Astrocyte of the hippocampus (primary cell): ENCODE results near the gene BEX2.
"Not testable (repeated sequence)": the region's sequence is repeated elsewhere in the genome, so short reads cannot be mapped to it uniquely, and the experiment has no call there.

ENCODE experiments used
- DNase-seq: peaks from one replicate; pipeline ENCODE4 v3.0.0; 2011; ENCODE audit warnings: low read depth, low spot score

Gene BEX2

DNA sequence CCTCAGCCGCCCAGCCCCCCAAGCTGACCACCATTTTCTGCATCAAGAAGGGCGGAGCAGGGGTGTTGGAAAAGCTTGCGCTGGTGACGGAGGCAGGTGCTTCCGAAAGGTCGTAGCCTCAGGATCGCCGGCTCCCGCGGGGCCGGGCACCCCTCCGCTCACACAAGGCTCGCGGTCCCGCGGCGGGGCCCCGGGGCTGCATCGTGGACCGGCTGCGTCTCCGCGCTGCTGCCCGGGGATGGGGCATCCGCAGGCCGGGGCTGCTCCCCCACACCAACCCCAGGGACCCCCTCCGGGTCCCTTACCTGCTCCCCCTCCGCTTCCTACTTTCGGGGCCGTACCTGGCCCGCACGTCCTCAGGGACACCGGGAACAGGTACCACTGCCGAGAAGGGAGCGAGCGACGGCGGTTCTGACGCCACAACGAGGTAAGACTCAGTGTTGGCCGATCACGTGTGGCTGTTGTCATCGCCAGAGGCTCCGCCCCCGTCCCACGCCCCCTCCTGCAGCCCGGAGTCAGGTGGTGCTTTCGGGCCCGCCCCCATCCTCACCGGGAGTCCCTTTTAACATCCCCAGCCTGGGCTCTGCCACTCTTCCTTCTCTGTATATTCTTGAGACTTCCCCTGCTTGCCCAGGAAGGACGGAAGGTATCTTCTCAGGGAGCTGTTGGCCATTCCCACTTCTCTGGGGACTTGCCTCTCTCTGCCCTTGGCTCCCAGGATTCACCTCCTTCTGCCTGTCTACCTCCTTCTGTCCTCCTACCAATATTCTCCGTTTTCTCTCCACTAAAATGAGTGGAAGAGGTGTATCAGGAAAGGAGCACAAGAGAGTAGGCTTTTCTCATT is at the start of gene BEX2:
TSS of gene BEX2 (minus strand) at position 436 of the 844 bp plus-strand sequence. CDS start 1,014 bp downstream, outside the sequence.
- peak; percentile 76 for DNase-seq

DNA sequence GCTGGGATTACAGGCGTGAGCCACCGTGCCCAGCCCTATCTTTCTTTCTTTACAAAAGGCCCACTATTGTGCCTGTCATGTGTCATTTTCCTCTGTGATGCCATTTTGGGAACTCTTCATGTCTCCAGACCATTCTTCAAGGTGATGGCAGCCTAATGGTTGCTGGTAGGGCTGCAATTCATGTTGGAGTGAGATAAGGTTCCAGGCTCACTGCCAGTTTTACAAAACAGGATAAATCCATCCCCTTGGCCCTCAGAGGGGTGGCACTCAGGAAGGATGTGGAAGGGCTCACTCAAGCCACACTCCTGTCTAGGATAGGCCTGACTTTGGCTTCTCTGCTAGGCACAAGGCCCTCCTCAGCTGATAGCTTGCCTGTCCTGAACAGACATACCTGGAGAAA is 49.3 kb upstream of the BEX2 start:
- DNase-seq = no peak

- DNase-seq = not testable (repeated sequence)
Measured at GRCh38 chrX:103359605-103360004, 48.8 kb upstream of the BEX2 start.

DNA sequence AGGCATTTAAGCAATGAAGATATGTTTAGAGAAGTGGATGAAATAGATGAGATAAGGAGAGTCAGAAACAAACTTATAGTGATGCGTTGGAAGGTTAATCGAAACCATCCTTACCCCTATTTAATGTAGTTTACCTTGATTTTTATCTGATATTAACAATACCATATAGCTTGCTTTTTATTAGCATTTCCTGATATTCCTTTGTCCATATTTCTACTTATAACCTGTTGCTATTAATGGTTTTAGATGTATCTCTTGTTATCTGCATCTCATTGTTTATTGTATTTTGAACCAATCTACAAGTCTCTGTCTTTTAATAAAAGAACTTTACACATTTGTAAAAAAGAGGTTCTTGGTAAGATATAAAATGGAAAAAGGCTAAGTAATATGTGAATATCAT is 47.1 kb upstream of the BEX2 start:
- no peak for DNase-seq

- DNase-seq = peak; percentile 28
Measured at GRCh38 chrX:103356858-103357257, 46.1 kb upstream of the BEX2 start.

GRCh38 chrX:103356130-103356798 is 45.5 kb upstream of the BEX2 start, which contains the start of gene TCEAL9:
Gene TCEAL9, plus strand, starts transcription at chrX:103356506. Its CDS starts 1,179 bp downstream, at chrX:103357685.
- DNase-seq = peak; percentile 79

DNA sequence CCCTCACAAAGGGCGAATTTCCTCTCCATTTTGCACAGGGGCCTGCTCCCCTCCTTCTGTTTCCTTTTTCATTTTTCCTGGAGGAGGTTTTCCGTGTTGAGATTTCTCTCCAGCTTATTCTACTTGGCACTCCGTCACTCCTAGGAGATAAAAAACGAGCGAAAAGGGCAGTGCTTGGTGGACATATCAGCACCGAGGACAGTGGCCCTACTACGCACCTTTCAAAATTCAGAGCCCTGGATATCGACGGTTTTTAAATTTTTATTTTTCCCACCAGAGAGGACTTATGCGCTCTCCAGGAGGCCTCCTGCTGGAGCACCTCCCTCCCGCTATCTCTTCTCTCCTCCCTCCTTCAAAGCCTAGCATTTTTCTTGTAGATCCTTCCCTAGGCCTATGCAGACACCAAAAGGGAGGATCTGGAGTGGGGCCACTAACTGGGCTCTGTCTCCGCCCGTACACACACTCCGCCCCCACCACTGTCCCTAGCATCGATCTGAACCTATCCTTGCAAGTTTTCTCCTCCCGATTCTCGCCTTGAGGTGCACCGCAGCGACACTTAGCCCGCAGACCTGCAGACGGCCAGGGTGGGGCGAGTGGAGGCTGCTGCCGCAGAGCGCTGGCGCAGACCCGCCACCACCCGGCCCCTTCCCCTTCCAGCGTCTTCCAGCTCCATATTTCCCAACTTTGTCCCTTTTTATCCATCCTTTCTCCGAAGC is 37.0 kb upstream of the BEX2 start:
- no peak for DNase-seq

DNA sequence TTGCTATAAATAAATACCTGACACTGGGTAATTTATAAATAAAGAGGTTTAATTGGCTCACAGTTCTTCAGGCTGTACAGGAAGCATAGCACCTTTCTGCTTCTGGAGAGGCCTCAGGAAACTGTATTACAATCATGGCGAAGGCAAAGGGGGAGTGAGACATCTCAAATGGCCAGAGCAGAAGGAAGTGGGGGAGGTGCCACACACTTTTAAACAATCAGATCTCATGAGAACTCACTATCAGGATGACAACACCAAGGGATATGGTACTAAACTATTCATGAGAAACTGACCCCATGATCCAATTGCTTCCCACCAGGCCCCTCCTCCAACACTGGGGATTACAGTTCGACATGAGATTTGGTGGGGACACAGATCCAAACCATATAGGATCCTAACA is 33.8 kb upstream of the BEX2 start:
- no peak for DNase-seq

DNA sequence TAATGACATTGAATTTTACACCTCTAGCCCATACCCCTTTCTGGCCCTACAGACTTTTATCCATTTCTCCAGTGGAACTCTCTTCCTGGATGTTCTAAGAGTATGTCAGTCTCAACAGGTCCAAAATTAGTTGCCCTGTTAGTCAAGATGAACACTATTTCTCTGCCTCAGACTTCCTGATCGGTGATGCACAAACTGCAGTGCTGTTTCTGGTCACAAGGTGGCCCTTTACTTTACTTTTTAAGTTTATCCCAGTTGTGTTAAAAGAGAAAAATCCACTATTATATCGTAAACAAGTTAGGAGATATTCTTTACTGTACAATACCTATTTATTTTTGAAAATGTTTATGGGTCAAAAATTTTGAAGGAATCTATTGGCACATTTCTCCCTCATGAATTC is 32.3 kb upstream of the BEX2 start:
- DNase-seq = peak; percentile 62

DNA sequence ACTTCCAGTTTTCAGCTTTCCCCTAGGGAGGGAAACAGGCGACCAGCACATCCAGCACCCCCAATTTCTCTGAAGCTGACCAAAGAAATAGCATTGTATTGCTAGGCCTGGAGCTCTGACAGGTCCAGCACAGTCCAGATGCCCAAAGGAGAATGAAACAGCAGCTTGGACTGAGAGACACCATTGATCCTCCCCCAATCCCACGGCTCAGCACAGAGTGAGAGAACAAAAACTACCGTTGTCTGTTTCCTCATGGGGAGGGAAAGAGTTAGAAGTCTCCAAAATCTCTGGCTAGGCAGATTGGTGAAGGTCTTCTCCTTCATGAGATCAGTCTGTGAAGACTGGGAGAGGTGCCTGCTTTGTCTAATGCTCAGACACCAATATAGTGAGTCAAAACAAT is 27.9 kb upstream of the BEX2 start:
- DNase-seq = no peak

- DNase-seq = peak; percentile 44
Measured at GRCh38 chrX:103330681-103331288, 20.0 kb upstream of the BEX2 start.

GRCh38 chrX:103329991-103330390 is 19.2 kb upstream of the BEX2 start, which contains the start of gene TCEAL7:
Gene TCEAL7, plus strand, starts transcription at chrX:103330239. Its CDS starts 1,165 bp downstream, at chrX:103331404.
- peak; percentile 75 for DNase-seq

GRCh38 chrX:103311399-103311780 is 600 bp upstream of the BEX2 start:
- no peak for DNase-seq

GRCh38 chrX:103309860-103310554 is 783 bp downstream of the BEX2 start:
- DNase-seq = no peak

GRCh38 chrX:103305666-103306065 is 5.1 kb downstream of the BEX2 start:
- DNase-seq = not testable (repeated sequence)

GRCh38 chrX:103304705-103305104 is 6.1 kb downstream of the BEX2 start:
- no peak for DNase-seq

- no peak for DNase-seq
Measured at GRCh38 chrX:103293118-103293517, 17.7 kb downstream of the BEX2 start.

DNA sequence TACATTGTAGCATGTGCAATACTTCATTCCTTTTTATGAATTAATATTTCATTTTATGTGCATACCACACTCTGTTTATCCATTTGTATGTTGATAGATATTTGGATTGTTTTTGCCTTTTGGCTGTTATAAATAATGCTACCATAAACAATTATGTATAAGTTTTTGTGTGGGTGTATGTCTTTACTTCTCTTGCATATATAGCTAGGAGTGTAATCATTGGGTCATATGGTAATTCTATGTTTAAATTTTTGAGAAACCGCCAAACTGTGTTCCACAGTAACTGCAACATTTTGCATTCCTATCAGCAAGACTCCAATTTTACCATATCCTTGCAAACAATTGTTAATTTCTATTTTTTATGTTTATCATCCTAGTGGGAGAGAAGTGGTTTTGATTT is 31.2 kb downstream of the BEX2 start:
- no peak for DNase-seq

DNA sequence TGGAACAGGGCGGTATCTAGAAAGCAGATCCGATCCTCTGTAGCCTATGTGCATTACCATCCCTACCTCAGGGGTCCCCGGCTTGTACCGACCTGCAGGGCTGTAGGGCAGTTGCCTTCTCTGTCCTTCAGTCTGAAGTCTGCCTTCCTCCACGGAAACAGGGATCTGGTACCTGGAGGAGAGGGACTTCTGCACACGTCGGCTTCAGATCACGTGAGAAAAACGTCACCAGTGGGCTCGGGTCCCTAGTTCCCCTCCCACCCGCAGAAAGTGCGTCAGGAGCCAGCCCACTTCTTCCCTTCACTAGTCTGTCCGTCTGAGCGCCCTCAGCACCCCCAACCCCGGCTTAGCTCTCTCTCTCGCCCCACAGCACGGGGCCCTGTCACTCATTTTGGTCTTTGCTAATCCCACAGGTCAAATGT is 34.2 kb downstream of the BEX2 start, which contains the start of gene TCEAL5:
TSS of gene TCEAL5 (minus strand) at position 170 of the 422 bp plus-strand sequence. CDS start 2,187 bp downstream, outside the sequence.
- peak; percentile 16 for DNase-seq

GRCh38 chrX:103275947-103276567 is 34.7 kb downstream of the BEX2 start:
- DNase-seq = no peak
